H1 (cell line): ENCODE data around the gene SLC1A3. TPM values are rescaled to one million over a fixed set of nuclear protein-coding genes. Genes with fewer than 3 reads are reported as not detected.

Experiments used
- CREB1 ChIP-seq: IDR thresholded peaks from 2 replicates; pipeline ENCODE4 v1.6.1; 2012; ENCODE audit warnings: inconsistent platforms
- HDAC2 ChIP-seq, 2 experiments: fragments of 300-600 bp in 1 of 2; sonication (generic) in 1 of 2; IDR thresholded peaks; 2 replicates each; pipeline ENCODE4 v1.6.1; 2011 to 2012; ENCODE audit warnings: low read depth in 2 of 2, low read length in 2 of 2, mild to moderate bottlenecking in 2 of 2, moderate library complexity in 2 of 2, borderline replicate concordance in 1 of 2, inconsistent platforms in 1 of 2
- JUN ChIP-seq: IDR thresholded peaks from 2 replicates; pipeline ENCODE4 v1.6.1; 2011; ENCODE audit warnings: low read depth, mild to moderate bottlenecking, improper control_type of control experiment, low read length
- JUND ChIP-seq: IDR thresholded peaks from 2 replicates; pipeline ENCODE4 v1.6.1; 2011; ENCODE audit warnings: mild to moderate bottlenecking, improper control_type of control experiment, low read length
- KDM5A ChIP-seq: fragments of 200-600 bp; IDR thresholded peaks from 2 replicates; pipeline ENCODE4 v1.7.1; 2012; ENCODE audit warnings: mild to moderate bottlenecking, low read length, inconsistent platforms, mixed read lengths
- MAFK ChIP-seq: IDR thresholded peaks from 2 replicates; pipeline ENCODE4 v1.6.1; 2012; ENCODE audit warnings: low read depth, mild to moderate bottlenecking, improper control_type of control experiment, low read length
- POLR2A ChIP-seq, 2 experiments: IDR thresholded peaks; 1 replicate in 1 of 2; 2 replicates in 1 of 2; pipeline ENCODE4 v1.6.1; 2011; ENCODE audit warnings: low read depth in 2 of 2, low read length in 2 of 2, mild to moderate bottlenecking in 2 of 2; ENCODE audit errors: control extremely low read depth in 1 of 2
- POLR2AphosphoS5 ChIP-seq: IDR thresholded peaks from 2 replicates; pipeline ENCODE4 v1.6.1; 2011; ENCODE audit warnings: low read depth, low read length
- SIX5 ChIP-seq: IDR thresholded peaks from 2 replicates; pipeline ENCODE4 v1.6.1; 2011; ENCODE audit warnings: mild to moderate bottlenecking, low read depth, low read length
- YY1 ChIP-seq: IDR thresholded peaks from 2 replicates; pipeline ENCODE4 v1.6.1; 2011; ENCODE audit warnings: low read depth, mild to moderate bottlenecking, low read length
- polyA plus RNA-seq, 7 experiments: library from polyadenylated mRNA; depleted of rRNA in 3 of 7; stranded (reverse) in 5 of 7; unstranded in 2 of 7; fragments of >200 nt in 5 of 7; fragments of 200-250 nt in 2 of 7; gene quantifications; 1 replicate in 5 of 7; 2 replicates in 1 of 7; 4 replicates in 1 of 7; pipeline versions ENCODE4 v1.2.1 to v1.2.3, GENCODE V29; 2011 to 2013; ENCODE audit warnings: missing spikeins in 2 of 7, mixed read lengths in 2 of 7
- total RNA-seq: library from RNA; stranded (reverse); fragmentation: NEBNext Ultra II Directional; extraction: Animal tissue kit (Norgen Biotek cat#: 25700); gene quantifications from 2 replicates; pipeline ENCODE4 v1.2.1, GENCODE V29; 2021
- TF ChIP-seq, protein P1 (sequence below): fragments of 300-600 bp; sonication (generic); IDR thresholded peaks from 2 replicates; pipeline ENCODE4 v1.7.1; 2012; ENCODE audit warnings: low read length, moderate library complexity, mild to moderate bottlenecking, inconsistent platforms; ENCODE audit not compliant: insufficient replicate concordance

The SLC1A3 gene
- total and polyA plus RNA-seq, 2 of the 8 experiments (the other 6 are each of a cell fraction or from before 2014, with no cell fraction given) = 26.7 to 35.3 TPM

- peak in 1 of 2 experiments; percentile 27; a peak in 1 of 4 replicates for TF ChIP-seq HDAC2 (IDR thresholded peaks at IDR 0.05; ENCODE audit: borderline replicate concordance in 1 of 2, low read depth in 2 of 2, low read length in 2 of 2)
- no peak for TF ChIP-seq JUN
- TF ChIP-seq MAFK = no peak
- TF ChIP-seq, protein P1, sequence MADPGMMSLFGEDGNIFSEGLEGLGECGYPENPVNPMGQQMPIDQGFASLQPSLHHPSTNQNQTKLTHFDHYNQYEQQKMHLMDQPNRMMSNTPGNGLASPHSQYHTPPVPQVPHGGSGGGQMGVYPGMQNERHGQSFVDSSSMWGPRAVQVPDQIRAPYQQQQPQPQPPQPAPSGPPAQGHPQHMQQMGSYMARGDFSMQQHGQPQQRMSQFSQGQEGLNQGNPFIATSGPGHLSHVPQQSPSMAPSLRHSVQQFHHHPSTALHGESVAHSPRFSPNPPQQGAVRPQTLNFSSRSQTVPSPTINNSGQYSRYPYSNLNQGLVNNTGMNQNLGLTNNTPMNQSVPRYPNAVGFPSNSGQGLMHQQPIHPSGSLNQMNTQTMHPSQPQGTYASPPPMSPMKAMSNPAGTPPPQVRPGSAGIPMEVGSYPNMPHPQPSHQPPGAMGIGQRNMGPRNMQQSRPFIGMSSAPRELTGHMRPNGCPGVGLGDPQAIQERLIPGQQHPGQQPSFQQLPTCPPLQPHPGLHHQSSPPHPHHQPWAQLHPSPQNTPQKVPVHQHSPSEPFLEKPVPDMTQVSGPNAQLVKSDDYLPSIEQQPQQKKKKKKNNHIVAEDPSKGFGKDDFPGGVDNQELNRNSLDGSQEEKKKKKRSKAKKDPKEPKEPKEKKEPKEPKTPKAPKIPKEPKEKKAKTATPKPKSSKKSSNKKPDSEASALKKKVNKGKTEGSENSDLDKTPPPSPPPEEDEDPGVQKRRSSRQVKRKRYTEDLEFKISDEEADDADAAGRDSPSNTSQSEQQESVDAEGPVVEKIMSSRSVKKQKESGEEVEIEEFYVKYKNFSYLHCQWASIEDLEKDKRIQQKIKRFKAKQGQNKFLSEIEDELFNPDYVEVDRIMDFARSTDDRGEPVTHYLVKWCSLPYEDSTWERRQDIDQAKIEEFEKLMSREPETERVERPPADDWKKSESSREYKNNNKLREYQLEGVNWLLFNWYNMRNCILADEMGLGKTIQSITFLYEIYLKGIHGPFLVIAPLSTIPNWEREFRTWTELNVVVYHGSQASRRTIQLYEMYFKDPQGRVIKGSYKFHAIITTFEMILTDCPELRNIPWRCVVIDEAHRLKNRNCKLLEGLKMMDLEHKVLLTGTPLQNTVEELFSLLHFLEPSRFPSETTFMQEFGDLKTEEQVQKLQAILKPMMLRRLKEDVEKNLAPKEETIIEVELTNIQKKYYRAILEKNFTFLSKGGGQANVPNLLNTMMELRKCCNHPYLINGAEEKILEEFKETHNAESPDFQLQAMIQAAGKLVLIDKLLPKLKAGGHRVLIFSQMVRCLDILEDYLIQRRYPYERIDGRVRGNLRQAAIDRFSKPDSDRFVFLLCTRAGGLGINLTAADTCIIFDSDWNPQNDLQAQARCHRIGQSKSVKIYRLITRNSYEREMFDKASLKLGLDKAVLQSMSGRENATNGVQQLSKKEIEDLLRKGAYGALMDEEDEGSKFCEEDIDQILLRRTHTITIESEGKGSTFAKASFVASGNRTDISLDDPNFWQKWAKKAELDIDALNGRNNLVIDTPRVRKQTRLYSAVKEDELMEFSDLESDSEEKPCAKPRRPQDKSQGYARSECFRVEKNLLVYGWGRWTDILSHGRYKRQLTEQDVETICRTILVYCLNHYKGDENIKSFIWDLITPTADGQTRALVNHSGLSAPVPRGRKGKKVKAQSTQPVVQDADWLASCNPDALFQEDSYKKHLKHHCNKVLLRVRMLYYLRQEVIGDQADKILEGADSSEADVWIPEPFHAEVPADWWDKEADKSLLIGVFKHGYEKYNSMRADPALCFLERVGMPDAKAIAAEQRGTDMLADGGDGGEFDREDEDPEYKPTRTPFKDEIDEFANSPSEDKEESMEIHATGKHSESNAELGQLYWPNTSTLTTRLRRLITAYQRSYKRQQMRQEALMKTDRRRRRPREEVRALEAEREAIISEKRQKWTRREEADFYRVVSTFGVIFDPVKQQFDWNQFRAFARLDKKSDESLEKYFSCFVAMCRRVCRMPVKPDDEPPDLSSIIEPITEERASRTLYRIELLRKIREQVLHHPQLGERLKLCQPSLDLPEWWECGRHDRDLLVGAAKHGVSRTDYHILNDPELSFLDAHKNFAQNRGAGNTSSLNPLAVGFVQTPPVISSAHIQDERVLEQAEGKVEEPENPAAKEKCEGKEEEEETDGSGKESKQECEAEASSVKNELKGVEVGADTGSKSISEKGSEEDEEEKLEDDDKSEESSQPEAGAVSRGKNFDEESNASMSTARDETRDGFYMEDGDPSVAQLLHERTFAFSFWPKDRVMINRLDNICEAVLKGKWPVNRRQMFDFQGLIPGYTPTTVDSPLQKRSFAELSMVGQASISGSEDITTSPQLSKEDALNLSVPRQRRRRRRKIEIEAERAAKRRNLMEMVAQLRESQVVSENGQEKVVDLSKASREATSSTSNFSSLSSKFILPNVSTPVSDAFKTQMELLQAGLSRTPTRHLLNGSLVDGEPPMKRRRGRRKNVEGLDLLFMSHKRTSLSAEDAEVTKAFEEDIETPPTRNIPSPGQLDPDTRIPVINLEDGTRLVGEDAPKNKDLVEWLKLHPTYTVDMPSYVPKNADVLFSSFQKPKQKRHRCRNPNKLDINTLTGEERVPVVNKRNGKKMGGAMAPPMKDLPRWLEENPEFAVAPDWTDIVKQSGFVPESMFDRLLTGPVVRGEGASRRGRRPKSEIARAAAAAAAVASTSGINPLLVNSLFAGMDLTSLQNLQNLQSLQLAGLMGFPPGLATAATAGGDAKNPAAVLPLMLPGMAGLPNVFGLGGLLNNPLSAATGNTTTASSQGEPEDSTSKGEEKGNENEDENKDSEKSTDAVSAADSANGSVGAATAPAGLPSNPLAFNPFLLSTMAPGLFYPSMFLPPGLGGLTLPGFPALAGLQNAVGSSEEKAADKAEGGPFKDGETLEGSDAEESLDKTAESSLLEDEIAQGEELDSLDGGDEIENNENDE = peak; percentile 12
- TF ChIP-seq JUND = no peak
- TF ChIP-seq POLR2A (IDR thresholded peaks at IDR 0.05; ENCODE audit: control extremely low read depth in 1 of 2, low read depth in 2 of 2, low read length in 2 of 2) = peak; percentile 84 to 92
- TF ChIP-seq POLR2AphosphoS5 = peak; percentile 98
- 0 out of 2 replicates have a peak, but pooled peaks have one; percentile 24 for TF ChIP-seq CREB1
- TF ChIP-seq KDM5A = no peak
- TF ChIP-seq YY1 = 0 out of 2 replicates have a peak, but pooled peaks have one; percentile 7
- TF ChIP-seq SIX5 = 0 out of 2 replicates have a peak, but pooled peaks have one; percentile 1
These were observed at the start of gene SLC1A3 (continued) for GRCh38 chr5:36606428-36607113.
